Stimulated activated CD8-positive, alpha-beta memory T cell treated with anti-CD3 and anti-CD28 coated beads, Interleukin-15, amount 100 ng/mL, for 4 hours (primary cell): Measurements from ENCODE around the gene AOC1.
"Not testable (repeated sequence)": the region's sequence is repeated elsewhere in the genome, so short reads cannot be mapped to it uniquely, and the experiment has no call there.

Experiments used
- DNase-seq, 2 donors: peaks; one replicate each; pipeline ENCODE4 v3.0.0-alpha.2; 2020; ENCODE audit warnings: low read depth in 2 of 2

AOC1 gene

GRCh38 chr7:150897502-150898474, 45.5 kb downstream of the AOC1 start:
- no peak for DNase-seq

DNA sequence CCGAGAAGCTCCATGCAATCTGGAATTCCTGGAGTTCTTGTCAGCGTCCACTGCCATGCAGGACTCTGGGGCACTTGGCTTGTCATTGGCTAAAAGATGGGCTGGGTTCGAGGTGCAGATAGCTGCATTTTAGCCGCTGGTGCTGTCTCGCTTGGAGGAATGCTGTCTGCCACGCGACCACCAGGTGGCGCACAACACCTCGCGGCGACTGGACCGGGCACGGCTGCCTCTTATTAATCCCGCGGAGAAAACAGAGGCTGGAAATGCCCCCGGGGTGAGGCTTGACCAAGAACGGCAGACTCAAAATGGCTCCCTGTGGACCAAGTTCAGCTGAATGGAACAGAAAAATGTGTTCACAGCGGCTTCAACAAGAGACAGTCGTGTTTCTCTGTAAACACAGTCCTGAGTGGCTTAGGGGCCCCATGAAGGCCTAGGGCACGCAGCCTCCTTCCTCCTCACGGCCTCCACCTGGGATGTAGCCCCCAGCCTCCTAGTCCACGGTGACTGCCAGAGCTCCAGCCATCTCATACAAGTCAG, 46.2 kb downstream of the AOC1 start:
- peak; percentile 41 to 54 for DNase-seq

GRCh38 chr7:150900675-150901074, 48.4 kb downstream of the AOC1 start:
- no peak for DNase-seq

GRCh38 chr7:150901160-150902035, 49.1 kb downstream of the AOC1 start:
- no peak for DNase-seq

GRCh38 chr7:150902078-150903033, 50.0 kb downstream of the AOC1 start:
- no peak for DNase-seq

- no peak for DNase-seq
Observed at GRCh38 chr7:150903606-150904005, 51.3 kb downstream of the AOC1 start.

DNA sequence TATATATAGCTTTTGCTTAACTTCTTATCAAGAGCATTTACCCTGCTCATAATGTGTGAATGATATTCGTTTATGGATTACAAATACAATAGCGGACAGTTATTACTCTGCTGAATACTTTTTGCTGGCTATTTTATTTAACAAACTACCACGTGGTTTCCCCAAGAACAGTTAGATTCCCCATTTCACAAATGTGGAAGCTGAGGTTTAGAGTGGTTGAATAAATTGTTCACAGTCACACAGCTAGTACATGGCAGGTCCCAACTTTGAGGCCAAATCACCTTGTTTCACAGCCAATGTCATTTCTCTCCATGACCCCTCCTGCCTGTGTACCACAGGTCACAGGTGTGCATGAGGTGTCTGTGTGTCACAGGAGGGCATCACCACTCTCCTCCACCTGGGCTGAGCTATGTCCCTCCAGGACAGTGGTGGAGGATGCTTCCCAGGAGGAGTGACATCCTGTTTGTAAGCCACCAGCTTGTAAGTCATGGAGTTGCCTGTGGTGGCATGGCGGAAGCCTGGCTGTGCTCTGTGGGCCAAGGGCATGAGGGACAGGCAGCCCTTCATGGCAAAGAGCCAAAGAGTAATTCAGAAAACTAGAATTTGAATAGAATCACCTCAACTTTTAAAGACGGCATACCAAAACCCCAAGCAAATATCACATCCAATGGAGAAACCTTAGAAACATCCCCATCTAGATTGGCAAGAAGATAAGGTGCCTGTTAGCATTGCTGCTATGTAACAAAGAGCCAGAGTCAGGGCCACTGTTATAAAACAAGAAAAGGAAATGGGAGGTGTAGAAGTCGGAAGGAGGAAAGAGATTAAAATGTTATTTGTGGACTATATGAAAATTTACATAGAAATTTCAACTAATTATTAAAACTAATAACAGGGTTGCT, 51.9 kb downstream of the AOC1 start:
- DNase-seq: no peak

DNA sequence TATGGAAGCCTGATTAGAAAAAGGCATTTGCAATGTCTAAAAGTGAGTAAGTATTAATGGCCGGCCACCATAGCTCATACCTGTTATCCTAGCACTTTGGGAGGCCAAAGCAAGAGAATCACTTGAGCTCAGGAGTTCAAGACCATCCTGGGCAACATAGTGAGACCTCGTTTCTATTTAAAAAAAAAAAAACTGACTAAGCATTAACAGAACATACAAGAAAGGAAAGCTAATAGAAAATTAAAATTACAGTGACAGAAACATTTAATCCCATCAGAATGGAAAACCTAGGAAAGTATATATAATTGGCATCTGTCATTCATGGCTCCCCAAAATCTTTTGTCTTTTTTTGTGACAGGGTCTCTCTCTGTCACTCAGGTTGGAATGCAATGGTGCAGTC, 55.9 kb downstream of the AOC1 start:
- DNase-seq: no peak

- DNase-seq: peak in 1 of 2 donors; percentile 13
Observed at GRCh38 chr7:150909200-150909995, 57.1 kb downstream of the AOC1 start.

- not testable (repeated sequence) for DNase-seq
Observed at GRCh38 chr7:150910305-150910995, 58.1 kb downstream of the AOC1 start.

- DNase-seq: no peak
Observed at GRCh38 chr7:150910996-150911422, 58.7 kb downstream of the AOC1 start.
